NCI-H2227 treated with DMSO at 0.1 percent for 48 hours (cell line): ENCODE data around the gene NKAIN4.
"Not testable (repeated sequence)": the region's sequence is repeated elsewhere in the genome, so short reads cannot be mapped to it uniquely, and the experiment has no call there.

Experiments used
- DNase-seq: peaks from one replicate; lab custom pipeline; 2025; lab: John Stamatoyannopoulos, UW

Gene NKAIN4

DNA sequence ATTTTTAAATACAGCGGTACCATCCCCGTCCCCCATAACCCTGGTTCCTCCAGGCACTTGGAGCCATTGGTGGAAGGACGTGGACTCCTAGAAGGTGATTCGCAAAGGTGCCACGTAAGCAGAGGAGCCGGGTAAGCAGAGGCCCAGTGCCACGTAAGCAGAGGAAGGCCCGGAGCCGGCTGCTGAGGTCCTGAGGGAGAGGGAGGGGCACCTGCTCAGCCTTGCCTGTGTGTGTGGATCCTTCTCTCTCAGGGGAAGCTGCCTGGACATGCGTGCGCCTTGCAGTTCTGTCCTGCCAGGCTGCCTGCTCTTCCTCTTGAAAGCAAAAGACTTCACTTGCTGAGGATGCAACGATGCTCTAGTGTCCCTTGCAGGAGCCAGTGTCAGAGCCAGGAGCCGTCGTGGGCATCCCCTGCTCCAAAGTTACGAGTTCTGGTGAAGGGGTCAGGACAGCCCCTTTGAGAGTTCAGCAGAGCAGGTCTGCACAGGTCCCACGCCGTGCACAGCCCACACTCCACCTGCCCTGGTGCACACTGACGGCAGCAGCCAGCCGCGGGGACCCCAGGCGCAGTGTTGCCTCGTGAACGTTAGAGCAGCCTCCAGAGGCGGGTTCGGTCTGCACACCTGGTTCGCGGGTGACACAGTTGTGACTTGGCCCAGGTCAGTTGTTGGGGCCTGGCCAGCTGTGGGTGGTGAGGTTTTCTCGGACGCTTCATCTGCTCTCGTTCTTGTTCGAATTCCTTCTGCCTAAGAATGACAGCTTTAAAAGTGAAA lies 1.9 kb upstream of the NKAIN4 start:
- DNase-seq, result no peak

DNA sequence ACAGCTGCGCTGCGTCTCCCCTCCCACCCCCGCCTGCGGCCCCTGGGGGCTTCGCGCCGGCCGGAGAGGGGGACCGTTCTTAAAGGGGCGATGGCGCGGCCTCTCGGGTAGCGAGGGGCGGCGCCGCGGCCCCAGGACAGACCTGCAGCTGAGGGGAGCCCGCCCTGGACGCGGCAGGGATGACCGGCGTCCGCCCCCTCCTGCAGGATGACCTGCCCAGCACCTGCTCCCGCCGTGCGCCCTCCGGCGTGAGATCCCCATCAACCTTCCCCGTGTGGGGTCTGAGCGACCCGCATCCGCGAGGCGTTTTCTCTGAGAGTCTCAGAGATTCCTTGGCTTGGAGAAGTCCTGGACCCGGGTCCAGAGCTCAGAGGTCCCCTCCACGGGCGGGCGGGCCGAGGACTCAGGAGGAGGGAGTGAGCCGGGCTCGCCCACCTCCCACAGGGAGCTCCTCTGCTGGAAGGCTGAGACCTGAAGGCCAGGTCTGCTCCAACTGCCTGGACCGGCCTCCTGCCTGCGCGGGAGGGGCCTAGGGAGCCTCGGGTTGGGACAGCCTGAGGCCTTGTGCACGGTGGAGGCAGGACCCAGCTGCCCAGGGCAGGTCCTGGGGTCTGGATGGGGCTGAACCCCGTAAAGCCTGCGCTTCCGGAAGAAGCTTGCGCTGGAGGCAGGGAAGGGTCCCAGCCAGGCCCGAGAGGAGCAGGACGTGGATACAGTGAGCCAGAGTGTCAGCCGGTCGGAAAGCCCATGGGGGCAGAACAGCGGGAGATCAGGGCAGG lies 532 bp upstream of the NKAIN4 start:
- no peak for DNase-seq

DNA sequence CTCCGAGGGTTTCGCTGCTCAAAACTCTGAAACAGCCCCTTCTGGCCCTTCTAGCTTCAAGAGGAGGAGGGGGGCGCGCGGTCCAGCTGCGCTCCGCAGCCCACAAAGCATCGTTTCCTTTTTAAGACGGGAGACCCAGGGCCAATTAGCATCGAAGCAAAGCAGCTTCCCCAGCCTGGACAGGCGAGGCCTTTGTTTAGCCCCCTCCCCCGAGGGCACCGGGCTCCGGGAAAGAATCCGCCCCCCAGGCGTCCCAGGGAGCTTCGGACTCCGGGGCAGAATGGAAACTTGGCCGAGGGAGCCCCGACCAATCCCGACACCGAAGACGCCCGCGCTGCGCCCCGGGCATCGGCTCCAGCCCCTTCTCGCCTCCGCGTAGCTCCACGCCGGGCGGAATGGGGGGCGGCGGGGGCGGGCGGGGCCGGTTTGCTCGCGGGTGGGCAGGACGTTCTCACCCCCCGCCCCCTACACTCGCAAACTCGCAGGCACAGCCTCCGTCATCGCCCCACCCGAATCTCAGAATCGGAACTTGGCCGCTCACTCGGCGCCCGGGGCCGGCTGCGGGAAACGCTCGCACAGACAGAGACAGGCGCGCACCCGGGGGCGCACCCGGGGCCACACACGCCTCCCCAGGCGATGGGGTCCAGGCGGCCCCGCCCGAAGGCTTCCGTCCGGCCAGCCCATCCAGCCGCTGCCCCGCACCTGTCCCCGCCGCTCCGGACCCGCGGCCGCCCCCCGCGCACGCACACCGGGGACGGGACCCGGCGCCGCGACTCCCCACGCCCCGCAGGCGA lies 628 bp downstream of the NKAIN4 start:
- DNase-seq, result no peak

DNA sequence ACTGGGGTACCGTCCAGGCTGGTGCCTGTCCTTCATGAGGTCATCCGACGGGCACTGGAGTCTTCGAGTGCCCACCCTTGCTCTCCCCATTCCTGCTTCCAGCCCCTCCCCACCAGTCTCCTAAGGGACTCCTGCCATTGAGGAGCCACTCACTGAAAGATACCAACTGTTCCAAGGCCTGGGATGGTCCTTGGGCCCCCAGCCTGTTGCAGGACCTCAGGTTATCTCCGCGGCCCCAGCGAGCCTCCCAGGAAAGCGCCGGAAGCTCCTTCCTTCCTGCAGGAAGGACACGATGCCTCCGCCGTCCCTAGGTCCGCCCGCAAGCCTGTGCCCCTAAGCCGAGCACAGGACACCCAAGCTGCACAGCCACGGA lies 1.2 kb downstream of the NKAIN4 start:
- no peak for DNase-seq

DNA sequence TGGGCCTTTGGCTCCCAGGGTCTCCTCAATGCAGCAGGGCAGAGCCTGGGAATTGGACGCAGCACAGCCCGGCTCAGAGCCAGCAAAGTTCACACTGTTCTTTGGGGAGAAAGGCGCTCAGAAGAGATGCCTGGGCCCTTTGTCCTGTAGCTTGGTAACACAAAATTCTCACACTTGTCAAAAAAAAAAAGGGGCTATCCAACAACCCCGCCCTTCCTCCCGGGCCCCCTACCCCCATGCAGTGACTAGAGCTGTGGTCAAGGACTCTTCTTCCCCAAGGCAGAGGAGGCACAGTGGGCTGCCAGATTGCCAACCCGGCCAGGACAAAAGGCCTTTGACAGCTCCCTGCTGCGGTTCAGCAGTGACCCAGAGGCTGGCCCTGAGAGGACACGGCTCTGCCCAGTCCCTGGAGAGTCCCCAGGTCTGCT lies 2.0 kb downstream of the NKAIN4 start:
- no peak for DNase-seq

DNA sequence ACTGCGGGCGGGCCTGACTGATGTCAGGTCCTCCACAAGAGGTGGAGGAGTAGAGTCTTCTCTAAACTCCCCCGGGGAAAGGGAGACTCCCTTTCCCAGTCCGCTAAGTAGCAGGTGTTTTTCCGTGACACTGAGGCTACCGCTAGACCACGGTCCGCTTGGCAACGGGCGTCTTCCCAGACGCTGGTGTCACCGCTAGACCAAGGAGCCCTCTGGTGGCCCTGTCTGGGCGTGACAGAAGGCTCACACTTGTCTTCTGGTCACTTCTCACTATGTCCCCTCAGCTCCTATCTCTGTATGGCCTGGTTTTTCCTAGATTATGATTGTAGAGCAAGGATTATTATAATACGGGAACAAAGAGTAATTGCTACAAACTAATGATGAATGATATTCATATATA lies 2.9 kb downstream of the NKAIN4 start:
- not testable (repeated sequence) for DNase-seq

DNA sequence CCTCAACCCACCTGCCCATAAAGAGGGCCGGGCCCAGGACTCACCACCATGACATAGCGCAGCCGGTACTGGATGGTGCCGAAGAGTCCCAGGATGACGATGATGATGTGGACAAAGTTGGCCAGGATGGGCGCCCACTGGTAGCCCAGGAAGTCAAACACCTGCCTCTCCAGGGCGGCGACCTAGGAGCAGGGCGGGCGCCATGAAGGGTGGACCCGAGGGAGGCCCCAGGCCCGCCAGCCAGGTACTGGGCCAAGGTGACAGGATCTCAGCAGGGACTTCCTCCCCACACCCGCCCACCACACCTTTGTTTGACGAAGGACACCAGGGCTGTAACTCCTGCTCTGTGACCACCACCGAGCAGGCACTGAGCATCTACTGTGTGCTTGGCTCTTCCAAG lies 4.4 kb downstream of the NKAIN4 start:
- DNase-seq, result no peak

DNA sequence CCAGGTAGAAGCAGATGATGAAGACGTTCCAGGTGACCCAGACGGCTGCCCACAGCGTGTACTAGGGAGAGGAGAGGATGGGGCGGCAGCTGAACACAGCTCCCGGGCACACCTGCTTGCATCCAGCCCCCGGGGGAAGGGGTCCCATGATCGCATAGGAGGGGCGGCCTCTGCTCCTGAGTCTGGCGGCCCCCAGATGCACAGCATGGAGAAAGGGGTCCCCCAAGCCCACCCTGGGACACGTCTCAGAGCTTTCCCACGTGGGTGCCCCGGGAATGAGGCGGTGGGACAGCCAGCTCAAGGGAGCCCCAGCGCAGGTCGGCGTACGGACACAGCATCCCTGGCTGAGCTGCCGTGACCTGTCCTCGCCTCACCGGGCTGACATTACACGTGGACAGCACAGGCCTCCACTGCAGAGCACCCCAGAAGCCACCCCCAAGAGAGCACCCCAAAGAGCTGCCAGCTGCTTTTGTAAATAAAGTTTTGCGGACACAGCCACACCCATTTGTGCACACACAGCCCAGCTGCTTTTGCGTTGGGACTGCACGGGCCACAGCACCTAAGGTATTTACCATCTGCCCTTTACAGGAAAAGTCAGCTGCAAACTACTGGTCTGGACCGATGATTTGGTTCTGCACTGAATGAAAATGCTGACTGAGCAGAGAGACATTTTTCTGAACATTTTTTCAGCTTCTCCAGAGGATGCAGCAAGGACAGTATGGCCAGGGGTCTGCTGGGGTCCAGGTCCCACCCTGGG lies 5.2 kb downstream of the NKAIN4 start:
- DNase-seq, result no peak

DNA sequence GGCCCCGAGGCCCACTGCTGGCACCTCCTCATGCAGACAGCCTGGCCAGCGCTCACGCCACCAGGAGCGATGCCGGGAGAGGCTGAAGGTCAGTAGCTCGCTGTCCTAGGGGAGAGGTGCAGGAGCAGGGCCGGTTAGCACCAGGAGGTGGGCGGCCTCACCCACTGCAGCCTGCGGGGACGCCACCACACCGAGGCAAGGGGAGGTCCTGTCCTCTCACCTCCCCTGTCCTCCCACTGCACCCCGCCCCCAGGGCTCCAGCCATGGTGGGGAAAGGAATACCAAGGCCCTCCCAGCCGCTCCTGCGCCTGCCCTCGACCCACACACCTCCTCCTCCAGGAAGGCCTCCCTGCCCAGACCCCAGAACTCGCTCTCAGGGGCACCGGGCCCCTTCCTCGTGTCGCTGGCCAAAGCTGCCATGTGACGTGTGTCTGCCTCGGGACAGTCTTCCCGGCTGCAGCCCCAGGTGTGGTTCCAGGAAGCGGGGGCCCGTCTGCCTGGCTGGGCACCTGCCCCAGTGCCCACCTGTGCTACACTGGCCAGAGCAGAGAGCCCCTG lies 6.5 kb downstream of the NKAIN4 start:
- DNase-seq, result no peak

DNA sequence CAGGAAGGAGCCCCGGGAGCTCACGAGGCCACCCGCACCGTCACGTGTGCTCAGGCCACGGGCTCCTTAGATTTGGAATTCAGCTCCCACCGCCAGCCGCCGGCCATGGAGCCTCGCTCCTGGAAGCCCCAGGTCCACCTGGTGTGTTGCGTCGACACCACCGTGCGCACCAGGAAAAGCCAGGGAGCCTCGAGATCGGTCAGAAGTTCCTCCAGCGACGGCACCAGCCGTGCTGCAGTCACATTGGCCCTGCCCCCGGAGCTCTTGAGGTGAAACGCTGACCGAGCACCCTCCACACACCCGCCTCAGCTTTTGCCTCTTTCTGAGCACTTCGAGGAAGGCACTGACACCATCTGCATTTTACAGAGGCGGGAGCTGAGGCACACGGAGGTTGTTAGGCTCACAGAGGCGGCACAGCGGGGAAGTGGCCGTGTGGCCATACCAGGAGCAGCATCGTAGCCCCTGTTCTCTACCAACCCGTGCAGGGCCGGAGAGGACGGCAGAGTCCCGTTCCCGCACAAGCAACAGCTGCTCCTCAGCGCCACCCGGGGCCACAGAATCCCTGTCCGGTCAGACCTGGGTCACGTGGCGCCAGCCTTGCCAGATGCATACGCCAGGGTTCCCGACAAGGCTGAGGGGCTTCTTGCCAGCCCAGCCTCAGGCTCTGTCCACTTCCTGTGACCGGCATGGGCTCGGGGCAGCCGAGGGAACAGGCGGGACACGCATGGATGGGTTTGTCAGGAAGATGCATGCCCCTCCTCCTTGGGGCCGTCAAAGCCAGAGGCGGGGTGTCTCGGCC lies 7.6 kb downstream of the NKAIN4 start:
- DNase-seq, result no peak

DNA sequence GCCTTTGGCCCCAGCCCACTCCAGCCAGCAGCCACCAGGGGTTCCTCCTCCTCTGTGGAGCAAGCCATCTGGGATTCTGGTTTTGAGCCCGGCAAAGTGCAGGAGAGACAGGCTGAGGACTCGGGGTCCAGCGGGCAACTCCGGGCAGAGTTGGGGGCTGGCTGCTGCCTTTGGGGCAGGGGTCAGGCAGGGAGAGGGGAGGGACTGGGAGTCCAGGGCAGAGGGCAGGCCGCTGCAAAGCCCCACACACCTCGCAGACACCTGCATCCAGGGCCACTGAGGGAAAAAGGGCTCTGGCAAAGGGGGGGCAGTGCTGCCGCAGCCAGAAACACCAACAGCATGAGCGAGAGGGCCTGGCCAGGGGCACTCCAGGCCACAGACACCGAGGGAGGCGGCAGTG lies 9.8 kb downstream of the NKAIN4 start:
- DNase-seq, result no peak

DNA sequence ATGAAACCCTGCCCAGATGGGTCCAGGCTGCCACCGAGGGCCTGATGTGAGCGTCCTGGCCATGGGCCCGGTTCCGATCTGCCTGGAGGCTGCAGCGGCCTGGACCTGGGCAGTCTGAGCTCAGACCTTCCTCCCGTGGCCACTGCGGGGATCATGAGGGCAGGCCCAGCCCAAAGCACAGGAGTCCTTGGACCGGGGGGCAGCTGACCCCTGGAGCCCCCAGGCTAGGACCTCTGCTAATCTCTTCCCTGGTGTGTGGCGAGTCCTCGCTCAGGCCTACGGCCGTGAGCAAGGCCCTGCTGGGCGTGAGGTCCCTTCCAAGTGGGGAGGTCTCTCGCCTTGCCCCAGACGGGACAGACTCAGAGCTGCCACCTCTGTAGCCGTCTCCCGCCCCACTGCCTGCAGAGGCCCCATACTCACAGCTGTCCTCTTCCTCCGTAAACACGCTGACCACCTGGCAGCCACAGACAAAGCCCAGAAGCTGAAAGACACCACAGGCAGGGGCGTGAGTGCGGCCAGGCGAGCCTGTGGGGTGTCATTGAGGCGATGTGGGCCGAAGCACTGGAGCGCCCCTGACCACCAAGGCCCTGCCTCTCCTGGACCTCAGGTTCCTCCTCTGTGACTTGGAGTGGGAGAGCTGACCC lies 10.5 kb downstream of the NKAIN4 start:
- DNase-seq, result no peak

DNA sequence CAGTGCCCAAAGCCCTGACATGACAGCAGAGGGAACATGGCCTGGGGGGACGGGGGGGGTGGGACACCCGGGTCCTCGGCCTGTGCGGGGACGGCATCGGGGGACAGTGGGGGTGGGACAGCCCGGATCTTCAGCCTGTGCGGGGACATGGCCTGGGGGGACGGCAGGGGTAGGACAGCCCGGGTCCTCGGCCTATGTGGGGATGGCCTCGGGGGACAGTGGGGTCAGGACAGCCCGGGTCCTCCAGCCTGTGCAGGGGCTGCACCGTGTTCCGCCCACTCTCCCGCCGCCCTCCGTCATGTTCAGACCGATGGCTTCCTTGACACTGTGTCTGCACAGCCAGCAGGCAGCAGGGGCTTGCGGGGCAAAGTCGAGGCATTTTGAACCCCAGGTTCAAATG lies 11.5 kb downstream of the NKAIN4 start:
- DNase-seq, result no peak

DNA sequence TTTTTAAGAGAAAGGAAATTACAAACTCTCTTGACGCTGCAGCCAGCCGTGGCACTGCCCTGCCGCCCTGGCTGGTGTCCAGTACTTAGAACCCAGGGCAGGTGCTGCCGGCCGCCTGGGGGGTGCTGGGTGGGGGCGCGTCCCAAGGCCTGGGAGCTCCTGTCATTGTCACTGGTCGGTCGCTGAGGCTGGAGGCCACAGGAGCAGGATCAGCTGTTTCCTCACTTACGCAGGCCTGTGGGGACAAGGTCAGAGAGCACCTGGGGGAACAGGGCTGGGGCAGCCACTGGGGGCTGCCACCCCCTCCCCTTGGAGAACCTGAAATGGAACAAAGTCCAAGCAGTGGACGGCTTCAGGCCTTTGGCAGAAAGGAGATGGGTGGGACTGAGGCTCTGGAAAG lies 13.0 kb downstream of the NKAIN4 start:
- no peak for DNase-seq

DNA sequence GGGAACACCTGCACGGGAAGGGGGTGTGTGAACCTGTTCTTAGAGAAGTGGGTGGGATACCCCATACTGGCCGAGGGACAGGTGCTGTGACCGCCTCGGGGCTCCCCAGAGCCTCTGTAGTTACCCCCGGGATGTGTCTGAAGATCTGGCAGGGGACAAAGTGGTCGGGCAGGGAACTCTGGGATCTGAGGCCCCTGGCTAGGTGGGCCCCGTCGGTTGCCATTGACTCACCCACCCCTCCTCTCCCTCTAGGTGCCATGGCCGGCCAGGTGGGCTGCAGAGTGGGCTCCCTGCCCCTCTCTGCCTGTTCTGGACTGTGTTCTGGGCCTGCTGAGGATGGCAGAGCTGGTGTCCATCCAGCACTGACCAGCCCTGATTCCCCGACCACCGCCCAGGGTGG lies 14.3 kb downstream of the NKAIN4 start:
- DNase-seq, result no peak

DNA sequence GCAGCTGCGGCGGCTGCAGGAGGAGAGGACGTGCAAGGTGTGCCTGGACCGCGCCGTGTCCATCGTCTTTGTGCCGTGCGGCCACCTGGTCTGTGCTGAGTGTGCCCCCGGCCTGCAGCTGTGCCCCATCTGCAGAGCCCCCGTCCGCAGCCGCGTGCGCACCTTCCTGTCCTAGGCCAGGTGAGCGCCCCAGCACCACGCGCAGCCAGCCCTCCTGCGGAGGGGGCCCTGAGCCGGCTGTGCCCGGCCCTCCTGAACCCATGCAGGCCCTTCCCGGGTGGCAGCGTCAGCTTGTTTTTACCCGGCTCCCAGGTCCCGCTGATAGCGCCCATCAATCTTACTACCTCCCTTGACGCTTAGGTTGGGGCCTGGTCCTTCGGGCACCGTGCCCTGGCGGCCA lies 14.8 kb downstream of the NKAIN4 start:
- DNase-seq, result no peak

DNA sequence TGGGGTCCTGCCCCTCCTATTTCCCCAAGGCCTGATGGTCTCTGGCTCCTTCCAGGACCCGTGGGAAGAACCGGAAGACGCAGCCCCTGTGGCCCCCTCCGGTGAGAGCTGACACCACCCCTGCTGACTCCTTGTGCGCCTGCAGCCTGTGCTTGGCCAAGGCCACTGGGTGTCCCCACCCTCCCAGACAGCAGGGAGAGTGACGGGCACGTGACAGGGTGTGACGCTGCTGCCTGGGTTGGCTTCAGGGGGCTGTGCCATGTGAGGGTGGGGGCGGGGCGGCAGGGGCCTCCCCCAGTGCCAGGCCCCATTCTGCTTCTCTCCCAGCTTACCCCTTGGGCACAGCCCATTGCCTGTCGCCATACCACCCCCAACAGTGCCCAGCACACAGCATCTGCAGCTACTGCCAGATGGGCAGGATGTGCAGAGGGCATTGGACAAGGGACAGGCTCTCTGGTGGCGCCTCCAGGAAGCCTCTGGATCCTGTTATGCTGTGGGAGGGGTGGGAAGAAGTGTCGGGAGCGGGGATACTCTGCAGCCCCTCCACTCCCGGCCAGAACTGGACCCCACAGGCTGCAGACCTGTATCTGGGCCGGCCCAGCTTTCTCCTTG lies 15.6 kb downstream of the NKAIN4 start:
- DNase-seq, result no peak

DNA sequence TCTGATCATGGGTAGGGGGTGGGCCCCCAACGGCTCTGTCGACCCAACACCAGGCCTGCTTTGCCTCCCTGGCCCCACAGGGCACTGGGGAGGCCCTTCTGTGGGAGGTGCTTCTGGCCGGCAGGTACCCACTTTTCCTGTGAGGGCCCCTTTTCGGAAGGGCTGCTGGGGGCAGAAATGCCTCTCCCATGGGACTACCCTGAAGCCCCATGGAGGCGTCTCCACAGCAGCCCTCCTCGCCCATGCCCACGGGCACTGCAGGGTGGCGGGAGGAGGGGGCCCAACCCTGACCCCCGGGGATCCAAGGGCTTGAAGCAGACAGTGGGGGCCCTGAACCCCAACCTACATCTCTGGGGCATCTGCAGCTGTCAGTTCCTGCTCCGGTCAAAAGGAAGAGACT lies 16.2 kb downstream of the NKAIN4 start:
- DNase-seq, result no peak

DNA sequence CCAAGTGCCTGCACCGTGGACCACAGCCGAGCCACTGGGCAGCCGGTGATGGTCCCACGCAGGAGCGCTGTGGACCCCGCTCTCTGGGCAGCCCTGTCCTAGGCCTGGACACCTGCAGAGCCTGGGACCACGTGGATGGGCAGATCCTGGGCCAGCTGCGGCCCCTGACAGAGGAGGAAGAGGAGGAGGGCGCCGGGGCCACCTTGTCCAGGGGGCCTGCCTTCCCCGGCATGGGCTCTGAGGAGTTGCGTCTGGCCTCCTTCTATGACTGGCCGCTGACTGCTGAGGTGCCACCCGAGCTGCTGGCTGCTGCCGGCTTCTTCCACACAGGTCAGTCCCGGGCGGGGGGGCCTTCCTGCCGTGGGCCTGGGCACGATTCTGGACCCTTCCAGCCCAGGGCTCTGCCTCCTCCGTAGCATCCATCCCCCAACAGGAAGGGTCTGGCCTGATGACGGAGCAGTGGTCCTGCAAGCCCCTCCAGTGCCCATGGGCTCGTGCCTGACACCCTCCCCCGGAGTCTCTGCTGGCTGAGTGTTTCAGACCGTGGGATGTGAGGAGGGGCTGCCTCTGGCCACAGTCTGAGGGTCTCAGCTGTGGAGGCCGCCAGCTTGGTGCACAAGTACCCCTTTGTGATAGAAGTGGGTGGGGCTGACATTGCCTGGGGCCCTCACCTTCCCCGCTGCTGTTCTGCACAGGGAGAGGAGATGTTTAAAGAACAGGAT lies 18.0 kb downstream of the NKAIN4 start:
- no peak for DNase-seq
